HCT116 (cell line): ENCODE data around the gene CLOCK.

Experiments used
- CTCF ChIP-seq, 3 experiments: fragments of 200-600 bp in 1 of 3; sonication (generic) in 1 of 3; IDR thresholded peaks in 2 of 3; conservative IDR thresholded peaks in 1 of 3; 2 replicates each; pipeline ENCODE4 v1.5.1; 2012 to 2017; ENCODE audit warnings: low read depth in 2 of 3, low read length in 2 of 3, antibody characterized with exemption in 1 of 3, borderline replicate concordance in 1 of 3, control low read depth in 1 of 3, mild to moderate bottlenecking in 1 of 3, mixed read lengths in 1 of 3, mixed run types in 1 of 3, moderate library complexity in 1 of 3; ENCODE audit not compliant: insufficient read depth in 1 of 3
- POLR2AphosphoS5 ChIP-seq: IDR thresholded peaks from 2 replicates; pipeline ENCODE4 v1.6.1; 2011; ENCODE audit warnings: mild to moderate bottlenecking, low read depth, low read length, moderate library complexity
- REST ChIP-seq: IDR thresholded peaks from 2 replicates; pipeline ENCODE4 v1.6.1; 2012; ENCODE audit warnings: low read depth

GRCh38 chr4:55509266-55509665 is 37.4 kb downstream of the CLOCK start:
- TF ChIP-seq POLR2AphosphoS5 (no peak), CTCF (IDR thresholded peaks at IDR 0.05 in 2 of 3, conservative IDR thresholded peaks at IDR 0.05 in 1 of 3; ENCODE audit: borderline replicate concordance in 1 of 3, insufficient read depth in 1 of 3, low read depth in 2 of 3, low read length in 2 of 3) (no peak), REST (no peak)
